Endothelial cell of umbilical vein (primary cell): ENCODE results near the gene RASL10A.

Experiments
- EZH2 ChIP-seq: IDR thresholded peaks from 2 replicates; pipeline ENCODE4 v1.6.1; 2012; ENCODE audit warnings: borderline replicate concordance, low read depth, mild to moderate bottlenecking, moderate library complexity, low read length, inconsistent platforms; ENCODE audit not compliant: severe bottlenecking
- FOS ChIP-seq: IDR thresholded peaks from 2 replicates; pipeline ENCODE4 v1.6.1; 2011; ENCODE audit warnings: mild to moderate bottlenecking, low read length, moderate library complexity, borderline replicate concordance; ENCODE audit not compliant: insufficient read depth
- JUN ChIP-seq: IDR thresholded peaks from 2 replicates; pipeline ENCODE4 v1.6.1; 2011; ENCODE audit warnings: borderline replicate concordance, low read depth; ENCODE audit not compliant: insufficient read length, insufficient read depth
- MYC ChIP-seq: IDR thresholded peaks from one replicate; pipeline ENCODE4 v1.6.1; 2011; ENCODE audit warnings: mild to moderate bottlenecking, low read depth, low read length
- POLR2A ChIP-seq: IDR thresholded peaks from 2 replicates; pipeline ENCODE4 v1.6.1; 2012; ENCODE audit warnings: low read depth, mild to moderate bottlenecking, control low read depth, low read length
- TF ChIP-seq, protein P1 (sequence below), 2 donors: IDR thresholded peaks; 1 replicate in 1 of 2; 2 replicates in 1 of 2; pipeline ENCODE4 v1.5.1; 2011; ENCODE audit warnings: low read length in 2 of 2, mild to moderate bottlenecking in 2 of 2, moderate library complexity in 2 of 2, control low read depth in 1 of 2, inconsistent platforms in 1 of 2, low read depth in 1 of 2; ENCODE audit not compliant: insufficient read depth in 1 of 2; ENCODE audit errors: extremely low read depth in 1 of 2

GRCh38 chr22:29306835-29307595 lies 8.5 kb downstream of the RASL10A start:
- no peak for TF ChIP-seq FOS
- no peak for TF ChIP-seq EZH2
- TF ChIP-seq, protein P1, sequence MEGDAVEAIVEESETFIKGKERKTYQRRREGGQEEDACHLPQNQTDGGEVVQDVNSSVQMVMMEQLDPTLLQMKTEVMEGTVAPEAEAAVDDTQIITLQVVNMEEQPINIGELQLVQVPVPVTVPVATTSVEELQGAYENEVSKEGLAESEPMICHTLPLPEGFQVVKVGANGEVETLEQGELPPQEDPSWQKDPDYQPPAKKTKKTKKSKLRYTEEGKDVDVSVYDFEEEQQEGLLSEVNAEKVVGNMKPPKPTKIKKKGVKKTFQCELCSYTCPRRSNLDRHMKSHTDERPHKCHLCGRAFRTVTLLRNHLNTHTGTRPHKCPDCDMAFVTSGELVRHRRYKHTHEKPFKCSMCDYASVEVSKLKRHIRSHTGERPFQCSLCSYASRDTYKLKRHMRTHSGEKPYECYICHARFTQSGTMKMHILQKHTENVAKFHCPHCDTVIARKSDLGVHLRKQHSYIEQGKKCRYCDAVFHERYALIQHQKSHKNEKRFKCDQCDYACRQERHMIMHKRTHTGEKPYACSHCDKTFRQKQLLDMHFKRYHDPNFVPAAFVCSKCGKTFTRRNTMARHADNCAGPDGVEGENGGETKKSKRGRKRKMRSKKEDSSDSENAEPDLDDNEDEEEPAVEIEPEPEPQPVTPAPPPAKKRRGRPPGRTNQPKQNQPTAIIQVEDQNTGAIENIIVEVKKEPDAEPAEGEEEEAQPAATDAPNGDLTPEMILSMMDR (IDR thresholded peaks at IDR 0.05; ENCODE audit: extremely low read depth in 1 of 2, insufficient read depth in 1 of 2, low read depth in 1 of 2, low read length in 2 of 2), result peak in 1 of 2 donors; percentile 4
- TF ChIP-seq JUN, result no peak
- TF ChIP-seq MYC, result no peak
- TF ChIP-seq POLR2A, result peak; percentile 51
